Measurements from ENCODE around the gene CLDN7. TPM values are rescaled to one million over a fixed set of nuclear protein-coding genes. Genes with fewer than 3 reads are reported as not detected.

The CLDN7 gene
- total RNA-seq, 2 donors from 2014 or later = 2.3 TPM; not detected in 1

- H3K9me3 ChIP-seq = no peaks in the 10 kb centered on the region
- no peak for DNase-seq (ENCODE audit: low spot score)
- H3K4me1 ChIP-seq = peaks cover 0 to 28% of the 10 kb centered on the region in 2 donors
- peaks cover 45% of the 10 kb centered on the region for H3K36me3 ChIP-seq
- peak overlapping the region; percentile 96 to 99 for H3K27ac ChIP-seq
- no peaks in the 10 kb centered on the region for H3K27me3 ChIP-seq
- H3K4me3 ChIP-seq = peak overlapping the region; percentile 65 to 83
- TF ChIP-seq CTCF (IDR thresholded peaks at IDR 0.05) = no peak
These were observed 18.9 kb downstream of the CLDN7 start for GRCh38 chr17:7243453-7243729.

- Histone ChIP-seq H3K4me3 (peak overlapping the region; percentile 65 to 83), H3K36me3 (peaks cover 45% of the 10 kb centered on the region), H3K27me3 (no peaks in the 10 kb centered on the region), H3K9me3 (no peaks in the 10 kb centered on the region), H3K27ac (peak overlapping the region; percentile 96 to 99), H3K4me1 (peaks cover 0 to 28% of the 10 kb centered on the region in 2 donors)
- TF ChIP-seq CTCF (IDR thresholded peaks at IDR 0.05) = peak in 1 of 2 donors; percentile 40
- peak; percentile 98 for DNase-seq (ENCODE audit: low spot score)
These were observed 19.4 kb downstream of the CLDN7 start for GRCh38 chr17:7242717-7243452.

DNA sequence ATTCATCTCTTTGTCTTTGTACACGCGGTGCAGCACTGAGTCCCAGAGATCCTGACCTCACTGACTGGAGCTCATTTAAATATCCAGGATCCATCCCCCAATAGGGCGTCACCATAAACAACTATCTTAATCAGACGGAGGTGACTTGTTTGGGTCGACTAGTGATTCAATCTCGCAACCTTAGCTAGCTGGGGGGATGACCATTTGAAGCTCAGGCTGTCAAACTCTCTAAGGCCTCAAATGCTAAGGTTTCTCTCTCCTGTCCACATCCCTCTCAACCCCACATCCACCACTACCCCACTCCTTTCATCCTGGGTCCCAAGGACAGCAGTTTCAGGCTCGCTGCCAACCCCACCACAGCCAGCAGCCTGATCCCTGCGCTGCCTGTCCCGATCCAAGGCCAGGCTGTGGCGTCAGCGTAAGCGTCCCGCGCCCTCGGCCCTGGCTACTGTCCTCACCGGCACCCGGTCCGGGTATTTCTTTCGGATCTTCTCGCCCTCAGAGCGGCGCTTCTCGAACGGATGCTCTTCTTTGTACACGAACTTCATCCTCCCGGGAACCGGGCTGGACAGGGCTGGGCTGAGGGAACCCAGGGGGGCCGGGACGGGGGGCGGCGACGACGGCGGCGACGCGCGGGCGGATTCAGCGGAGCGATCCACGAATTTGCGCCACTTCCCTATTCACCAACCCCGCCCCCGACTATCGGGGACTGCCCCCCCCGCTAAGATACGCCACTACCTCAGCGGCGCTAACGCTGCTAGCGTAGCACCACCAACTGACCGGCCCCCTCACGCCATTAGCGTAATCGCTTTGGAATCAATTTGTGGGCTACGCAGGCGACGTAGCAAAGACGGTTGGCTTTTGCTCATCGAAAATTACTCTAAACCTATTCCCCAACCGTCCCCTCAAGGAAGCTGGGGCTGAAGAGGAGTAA is 20.2 kb downstream of the CLDN7 start, which contains the start of gene GABARAP:
GABARAP (minus strand) TSS at position 667 of the 934 bp plus-strand sequence; CDS start at position 548, 119 bp downstream.
- no peak for TF ChIP-seq CTCF (IDR thresholded peaks at IDR 0.05)
- Histone ChIP-seq H3K4me3 (peak within 1 kb of the TSS; percentile 65 to 83), H3K9me3 (no peaks in the 10 kb centered on the region), H3K4me1 (peaks cover 0 to 35% of the 10 kb centered on the region in 2 donors), H3K36me3 (peaks cover 44% of the 10 kb centered on the region), H3K27ac (peak within 1 kb of the TSS; percentile 96 to 99), H3K27me3 (no peaks in the 10 kb centered on the region)
- DNase-seq (ENCODE audit: low spot score) = peak; percentile 94

DNA sequence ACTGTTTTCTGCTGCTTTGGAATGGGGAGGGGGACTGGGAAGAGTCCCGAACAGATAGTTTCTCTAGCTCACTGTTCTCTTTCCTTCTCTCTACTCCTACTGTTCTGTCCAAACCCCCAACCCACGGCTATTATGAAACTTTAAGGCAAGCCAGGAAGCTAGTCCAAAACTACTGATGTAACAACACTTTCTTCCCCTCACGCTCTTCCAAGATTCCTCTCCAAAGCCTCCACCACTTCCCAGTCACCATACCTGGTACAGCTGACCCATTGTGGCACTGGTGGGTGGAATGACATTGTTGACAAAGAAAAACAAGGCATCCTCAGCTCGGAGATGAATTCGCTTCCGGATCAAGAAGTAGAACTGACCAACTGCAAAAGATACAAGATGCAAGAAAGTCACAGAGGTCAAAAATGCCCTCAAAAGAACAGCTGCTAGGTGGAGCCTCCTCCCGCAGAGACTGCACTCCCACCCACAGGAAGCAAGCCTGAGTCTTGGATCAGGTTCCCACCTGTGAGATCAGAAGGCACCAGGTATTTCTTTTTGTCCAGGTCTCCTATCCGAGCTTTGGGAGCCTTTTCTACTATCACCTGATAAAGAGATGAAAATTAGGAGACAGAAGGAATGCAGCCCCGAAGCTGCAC is 21.1 kb downstream of the CLDN7 start:
- no peak for DNase-seq (ENCODE audit: low spot score)
- Histone ChIP-seq H3K27me3 (no peaks in the 10 kb centered on the region), H3K36me3 (peaks cover 38% of the 10 kb centered on the region), H3K27ac (peak overlapping the region; percentile 96 to 99), H3K4me3 (peak overlapping the region; percentile 65 to 83), H3K4me1 (peaks cover 0 to 38% of the 10 kb centered on the region in 2 donors), H3K9me3 (no peaks in the 10 kb centered on the region)
- TF ChIP-seq CTCF (IDR thresholded peaks at IDR 0.05) = no peak

DNA sequence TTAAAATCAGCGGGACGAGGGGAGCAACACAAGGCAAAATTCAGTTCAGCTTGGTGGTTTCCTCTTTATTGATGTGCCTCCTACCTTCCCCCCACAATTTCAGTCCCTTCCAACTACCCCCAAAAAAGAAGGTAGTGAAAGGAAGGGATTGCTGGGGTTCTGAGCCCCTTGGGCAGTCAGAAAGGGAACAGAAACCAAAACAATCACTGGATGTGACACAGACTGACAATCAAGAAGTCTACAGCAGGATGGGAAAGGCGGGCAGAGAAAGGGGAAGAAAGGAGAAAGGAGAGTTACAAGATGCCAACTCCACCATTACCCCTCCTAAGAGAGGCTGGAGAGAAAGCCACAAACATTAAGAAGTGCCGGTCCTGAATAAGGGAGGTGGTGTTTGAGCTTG is 21.9 kb downstream of the CLDN7 start:
- Histone ChIP-seq H3K9me3 (no peaks in the 10 kb centered on the region), H3K27ac (peak overlapping the region; percentile 96 to 99), H3K27me3 (no peaks in the 10 kb centered on the region), H3K36me3 (peaks cover 39% of the 10 kb centered on the region), H3K4me3 (peak overlapping the region in 1 of 2 donors; percentile 83), H3K4me1 (peaks cover 0 to 43% of the 10 kb centered on the region in 2 donors)
- DNase-seq (ENCODE audit: low spot score) = no peak
- no peak for TF ChIP-seq CTCF (IDR thresholded peaks at IDR 0.05)

Data from right atrium auricular region (tissue), 2 donors.